WTC11 (cell line): ENCODE measurements around the gene RHOB. TPM values are rescaled to one million over a fixed set of nuclear protein-coding genes. Genes with fewer than 3 reads are reported as not detected.

ENCODE experiments used
- ATAC-seq: fragments of 200-7000 bp; cut with Tn5 transposase; 2 replicates; pipeline ENCODE4 v1.10.0; 2021; ENCODE audit warnings: mild to moderate bottlenecking, moderate library complexity
- CTCF ChIA-PET: fragments of 300-600 bp; sonication (Branson Sonifier 250); formaldehyde crosslinking; loops from one replicate; lab custom pipeline; 2021; ENCODE audit warnings: antibody characterized with exemption; lab: Charles Lee
- POLR2A ChIA-PET: fragments of 350-600 bp; sonication (Branson Sonifier 250); formaldehyde crosslinking; loops from one replicate; lab custom pipeline; 2021; ENCODE audit warnings: antibody characterized with exemption; lab: Charles Lee
- DNase-seq: peaks from one replicate; pipeline ENCODE4 v3.0.0; 2021; ENCODE audit warnings: low spot score
- H3K27ac Mint-ChIP-seq: 2 replicates; pipeline ENCODE4 v1.8.0; 2021; ENCODE audit warnings: mixed read lengths
- H3K27me3 Mint-ChIP-seq: 2 replicates; pipeline ENCODE4 v1.8.0; 2021; ENCODE audit warnings: low read depth, mild to moderate bottlenecking, moderate library complexity, mixed read lengths
- H3K36me3 Mint-ChIP-seq: 2 replicates; pipeline ENCODE4 v1.8.0; 2021; ENCODE audit warnings: mixed read lengths
- H3K4me1 Mint-ChIP-seq: 2 replicates; pipeline ENCODE4 v1.8.0; 2022; ENCODE audit warnings: mixed read lengths
- H3K4me3 Mint-ChIP-seq: 2 replicates; pipeline ENCODE4 v1.8.0; 2021; ENCODE audit warnings: mild to moderate bottlenecking, moderate library complexity, mixed read lengths
- H3K9me3 Mint-ChIP-seq: 2 replicates; pipeline ENCODE4 v1.8.0; 2021; ENCODE audit warnings: mixed read lengths
- AR ChIP-seq: fragments of 250-450 bp; sonication (Bioruptor Pico); IDR thresholded peaks from 2 replicates; pipeline ENCODE4 v1.9.0; 2021; ENCODE audit warnings: mild to moderate bottlenecking
- CBFB ChIP-seq: sonication (generic); formaldehyde crosslinking; IDR thresholded peaks from 2 replicates; pipeline ENCODE4 v1.8.1; 2022; ENCODE audit warnings: mild to moderate bottlenecking, low read depth, missing genetic modification reagents
- ELF4 ChIP-seq: sonication (generic); formaldehyde crosslinking; IDR thresholded peaks from 2 replicates; pipeline ENCODE4 v1.8.1; 2022; ENCODE audit warnings: low read depth, mild to moderate bottlenecking, moderate library complexity, missing genetic modification reagents
- GRHL2 ChIP-seq: fragments of 250-450 bp; sonication (Bioruptor Pico); IDR thresholded peaks from 2 replicates; pipeline ENCODE4 v1.8.0; 2022; ENCODE audit warnings: mild to moderate bottlenecking, moderate library complexity; ENCODE audit not compliant: insufficient replicate concordance, severe bottlenecking
- NR2C2 ChIP-seq: sonication (generic); formaldehyde crosslinking; IDR thresholded peaks from 2 replicates; pipeline ENCODE4 v1.8.0; 2022; ENCODE audit warnings: mild to moderate bottlenecking, missing genetic modification reagents
- OVOL2 ChIP-seq: fragments of 250-450 bp; sonication (Bioruptor Pico); IDR thresholded peaks from 2 replicates; pipeline ENCODE4 v1.9.0; 2021; ENCODE audit warnings: mild to moderate bottlenecking, borderline replicate concordance
- STAT6 ChIP-seq: sonication (generic); formaldehyde crosslinking; conservative IDR thresholded peaks from 2 replicates; pipeline ENCODE4 v1.8.1; 2023; ENCODE audit warnings: mild to moderate bottlenecking, low read depth, missing genetic modification reagents, moderate library complexity
- TCF7 ChIP-seq: sonication (generic); formaldehyde crosslinking; IDR thresholded peaks from 2 replicates; pipeline ENCODE4 v1.8.0; 2022; ENCODE audit warnings: mild to moderate bottlenecking, low read depth, missing genetic modification reagents, moderate library complexity
- USF2 ChIP-seq: sonication (generic); formaldehyde crosslinking; IDR thresholded peaks from 2 replicates; pipeline ENCODE4 v1.8.1; 2023; ENCODE audit warnings: mild to moderate bottlenecking, missing genetic modification reagents, moderate library complexity
- ZBTB43 ChIP-seq: sonication (generic); formaldehyde crosslinking; IDR thresholded peaks from 2 replicates; pipeline ENCODE4 v1.8.1; 2023; ENCODE audit warnings: mild to moderate bottlenecking, missing genetic modification reagents
- ZNF219 ChIP-seq: sonication (generic); formaldehyde crosslinking; IDR thresholded peaks from 2 replicates; pipeline ENCODE4 v1.8.0; 2023; ENCODE audit warnings: missing genetic modification reagents, mild to moderate bottlenecking, borderline replicate concordance
- ZNF396 ChIP-seq: fragments of 250-450 bp; sonication (Bioruptor Pico); IDR thresholded peaks from 2 replicates; pipeline ENCODE4 v1.8.0; 2021; ENCODE audit warnings: mild to moderate bottlenecking, moderate library complexity, borderline replicate concordance
- ZNF532 ChIP-seq: fragments of 250-450 bp; sonication (Bioruptor Pico); IDR thresholded peaks from 2 replicates; pipeline ENCODE4 v1.9.0; 2021; ENCODE audit warnings: mild to moderate bottlenecking, borderline replicate concordance
- ZSCAN18 ChIP-seq: fragments of 250-450 bp; sonication (Bioruptor Pico); IDR thresholded peaks from 2 replicates; pipeline ENCODE4 v2.1.2; 2022; ENCODE audit warnings: mild to moderate bottlenecking, moderate library complexity
- total RNA-seq: library from RNA; stranded (reverse); gene quantifications from 3 replicates; pipeline ENCODE4 v1.2.3, GENCODE V29; 2021

The RHOB gene
- total RNA-seq, 1 experiment from 2014 or later = 20.4 TPM

- no peak for TF ChIP-seq STAT6 (CRISPR knock-in tag)
- TF ChIP-seq ZNF396 (CRISPR knock-in tag) = no peak
- no peak for TF ChIP-seq ZNF219 (CRISPR knock-in tag)
- no peak for TF ChIP-seq ZSCAN18 (CRISPR knock-in tag)
Observed at GRCh38 chr2:20475567-20475952, 28.7 kb downstream of the RHOB start (continued).

GRCh38 chr2:20476481-20476880 lies 29.6 kb downstream of the RHOB start:
- Mint-ChIP-seq H3K4me1 (peaks cover 5% of the 10 kb centered on the region; the same call in 1 of the 2 replicates), H3K27me3 (no peaks in the 10 kb centered on the region; the same call in 1 of the 2 replicates), H3K36me3 (no peaks in the 10 kb centered on the region), H3K4me3 (no peak overlapping the region), H3K27ac (no peak overlapping the region), H3K9me3 (no peaks in the 10 kb centered on the region)
- ATAC-seq (no peak), DNase-seq (no peak)
- ChIA-PET CTCF (interaction anchor here (0.6 to 1.1 kb wide), 3 partner anchors 89 to 175 kb away, joined by 3 read pairs; no protein-coding TSS in a partner anchor), POLR2A (no interaction called here)
- no peak for TF ChIP-seq AR (CRISPR knock-in tag)
- no peak for TF ChIP-seq NR2C2 (CRISPR knock-in tag)
- no peak for TF ChIP-seq GRHL2
- TF ChIP-seq OVOL2 (CRISPR knock-in tag) = no peak
- TF ChIP-seq TCF7 (CRISPR knock-in tag) = no peak
- TF ChIP-seq USF2 (CRISPR knock-in tag) = no peak

GRCh38 chr2:20476950-20477349 lies 30.1 kb downstream of the RHOB start:
- Mint-ChIP-seq H3K4me1 (peaks cover 5% of the 10 kb centered on the region; the same call in 1 of the 2 replicates), H3K4me3 (no peak overlapping the region), H3K27ac (no peak overlapping the region), H3K36me3 (no peaks in the 10 kb centered on the region), H3K9me3 (no peaks in the 10 kb centered on the region), H3K27me3 (no peaks in the 10 kb centered on the region; the same call in 1 of the 2 replicates)
- CTCF ChIA-PET = interaction anchor here (0.6 to 1.1 kb wide), 3 partner anchors 89 to 174 kb away, joined by 3 read pairs; no protein-coding TSS in a partner anchor
- POLR2A ChIA-PET = interaction anchor here (0.6 kb wide), 1 partner anchor 17 kb away, joined by 3 read pairs; no protein-coding TSS in a partner anchor
- ATAC-seq (no peak), DNase-seq (no peak)
- TF ChIP-seq ELF4 = no peak
- TF ChIP-seq STAT6 (CRISPR knock-in tag) = no peak
- no peak for TF ChIP-seq CBFB (CRISPR knock-in tag)
- TF ChIP-seq ZNF532 = no peak
- TF ChIP-seq ZBTB43 (CRISPR knock-in tag) = no peak
